Stomach (tissue), 9 donors: Measurements from ENCODE around the gene GRIP1. TPM values are rescaled to one million over a fixed set of nuclear protein-coding genes. Genes with fewer than 3 reads are reported as not detected.
A peak's percentile ranks its signal among the peaks of the same experiment; 100 is the strongest.

Experiments
- DNase-seq, 2 donors: peaks; one replicate each; pipeline versions ENCODE4 v3.0.0 to v3.0.0-alpha.2; 2013 to 2019
- H3K27ac ChIP-seq, 5 donors: fragments of 200-600 bp in 4 of 5; sonication (generic) in 4 of 5; one replicate each; pipeline ENCODE4 v1.5.1; 2013 to 2019; ENCODE audit warnings: mild to moderate bottlenecking in 1 of 5, moderate library complexity in 1 of 5
- H3K27me3 ChIP-seq, 3 donors: fragments of 200-600 bp; sonication (generic); one replicate each; pipeline ENCODE4 v1.5.1; 2017 to 2019; ENCODE audit warnings: mixed run types in 1 of 3
- H3K36me3 ChIP-seq, 4 donors: fragments of 200-600 bp; sonication (generic); 1 replicate in 3 of 4; 2 replicates in 1 of 4; pipeline ENCODE4 v1.5.1; 2016 to 2019
- H3K4me1 ChIP-seq, 4 donors: fragments of 200-600 bp; sonication (generic); one replicate each; pipeline ENCODE4 v1.5.1; 2016 to 2019
- H3K4me3 ChIP-seq, 4 donors: fragments of 200-600 bp; sonication (generic) in 3 of 4; one replicate each; pipeline ENCODE4 v1.5.1; 2016 to 2019; ENCODE audit warnings: mild to moderate bottlenecking in 1 of 4
- H3K9me3 ChIP-seq, 4 donors: fragments of 200-600 bp; sonication (generic); one replicate each; pipeline ENCODE4 v1.5.1; 2016 to 2019
- CTCF ChIP-seq, 7 experiments: fragments of 450-650 bp in 4 of 7; fragments of 200-600 bp in 3 of 7; sonication (generic) in 3 of 7; IDR thresholded peaks; one replicate each; pipeline ENCODE4 v1.5.1; 2016 to 2019; ENCODE audit warnings: antibody characterized with exemption in 7 of 7, control low read depth in 2 of 7, mild to moderate bottlenecking in 1 of 7
- EP300 ChIP-seq: sonication (generic); formaldehyde crosslinking; IDR thresholded peaks from one replicate; pipeline ENCODE4 v1.6.1; 2017; ENCODE audit warnings: antibody characterized with exemption
- POLR2A ChIP-seq, 4 donors: fragments of 450-650 bp; IDR thresholded peaks; one replicate each; pipeline ENCODE4 v1.6.1; 2016; ENCODE audit warnings: antibody characterized with exemption in 4 of 4, control low read depth in 2 of 4, mild to moderate bottlenecking in 1 of 4, moderate library complexity in 1 of 4
- POLR2AphosphoS5 ChIP-seq, 3 donors: sonication (generic); formaldehyde crosslinking; IDR thresholded peaks; one replicate each; pipeline ENCODE4 v1.6.1; 2016; ENCODE audit warnings: antibody characterized with exemption in 3 of 3
- WGBS, 5 donors: extraction: QIAGEN DNeasy Blood & Tissue Kit in 3 of 5; methylation state at CpG; one replicate each; pipeline versions ENCODE4 v1.1.5 to v1.1.7; 2013 to 2018; 5-methylcytosine and 5-hydroxymethylcytosine counted together
- intact Hi-C: fragments of 100-400 bp; cut with DNase I; formaldehyde crosslinking; loops from one replicate; pipeline ENCODE4 v1.15.1; 2023; ENCODE audit warnings: low total_unique reads
- polyA plus RNA-seq, 3 donors: library from polyadenylated mRNA; stranded (reverse); fragments of 200-250 nt; gene quantifications; one replicate each; pipeline ENCODE4 v1.2.3, GENCODE V29; 2013
- total RNA-seq, 5 donors: library from RNA; depleted of rRNA; stranded (reverse); fragments of >200 nt; gene quantifications; one replicate each; pipeline versions ENCODE4 v1.1.0 to v1.2.3, GENCODE V29; 2014 to 2016
- donor health status: healthy with polysubstance abuse.
- donor health status: Bipolar disorder and iron deficiency.
- donor health status: healthy.

The GRIP1 gene
- total and polyA plus RNA-seq, 8 donors: 0.31 to 8.8 (median 4.4) TPM; not detected in 1

GRCh38 chr12:66314278-66314677 is 364.6 kb downstream of the GRIP1 start:
- Histone ChIP-seq H3K4me3 (no peak overlapping the region), H3K4me1 (no peaks in the 10 kb centered on the region), H3K27me3 (no peaks in the 10 kb centered on the region), H3K27ac (no peak overlapping the region), H3K36me3 (peaks cover 0 to 50% (median 40%) of the 10 kb centered on the region in 4 donors), H3K9me3 (no peaks in the 10 kb centered on the region)
- no peak for TF ChIP-seq POLR2A (IDR thresholded peaks at IDR 0.05)
- TF ChIP-seq EP300: no peak
- TF ChIP-seq POLR2AphosphoS5 (IDR thresholded peaks at IDR 0.05): no peak
- no peak for TF ChIP-seq CTCF (IDR thresholded peaks at IDR 0.05)
- DNase-seq: no peak
- intact Hi-C loops: no loop called here

- TF ChIP-seq CTCF (IDR thresholded peaks at IDR 0.05) (no peak), POLR2AphosphoS5 (IDR thresholded peaks at IDR 0.05) (no peak)
- 55 to 74% (median 63%) methylated on average over 1 of the region's 1 CpG for WGBS, 5 donors
- no peak overlapping the region for H3K4me3 ChIP-seq
- H3K36me3 ChIP-seq: peaks cover 0 to 53% (median 40%) of the 10 kb centered on the region in 4 donors
- H3K27me3 ChIP-seq: no peaks in the 10 kb centered on the region
- H3K9me3 ChIP-seq: no peaks in the 10 kb centered on the region
- H3K27ac ChIP-seq: no peak overlapping the region
- no peak for DNase-seq
- intact Hi-C loops: no loop called here
- H3K4me1 ChIP-seq: no peaks in the 10 kb centered on the region
Observed at GRCh38 chr12:66312189-66312588, 366.7 kb downstream of the GRIP1 start.

- intact Hi-C loops: no loop called here
- Histone ChIP-seq H3K27ac (no peak overlapping the region), H3K4me1 (peaks cover 0 to 14% (median 2%) of the 10 kb centered on the region in 4 donors), H3K36me3 (peaks cover 0 to 51% (median 37%) of the 10 kb centered on the region in 4 donors), H3K4me3 (no peak overlapping the region), H3K9me3 (no peaks in the 10 kb centered on the region), H3K27me3 (no peaks in the 10 kb centered on the region)
- 95 to 100% (median 98%) methylated on average over 1 of the region's 1 CpG for WGBS, 5 donors
- no peak for TF ChIP-seq POLR2AphosphoS5 (IDR thresholded peaks at IDR 0.05)
- no peak for TF ChIP-seq POLR2A (IDR thresholded peaks at IDR 0.05)
- no peak for TF ChIP-seq EP300
- no peak for TF ChIP-seq CTCF (IDR thresholded peaks at IDR 0.05)
- DNase-seq: no peak
Observed at GRCh38 chr12:66309606-66310005, 369.3 kb downstream of the GRIP1 start.

- 35 to 54% (median 48%) methylated on average over 6 of the region's 6 CpGs for WGBS, 5 donors
- Histone ChIP-seq H3K27me3 (peaks cover 0 to 3% (median 0%) of the 10 kb centered on the region in 3 donors), H3K9me3 (no peaks in the 10 kb centered on the region), H3K4me3 (peak overlapping the region in 1 of 4 donors; percentile 74), H3K4me1 (peaks cover 0 to 41% (median 18%) of the 10 kb centered on the region in 4 donors), H3K36me3 (peaks cover 0 to 29% (median 12%) of the 10 kb centered on the region in 4 donors), H3K27ac (peak overlapping the region in 3 of 5 donors; percentile 89 to 92 (median 90))
- no peak for DNase-seq
- TF ChIP-seq CTCF (IDR thresholded peaks at IDR 0.05) (no peak), POLR2A (IDR thresholded peaks at IDR 0.05) (no peak), EP300 (no peak), POLR2AphosphoS5 (IDR thresholded peaks at IDR 0.05) (no peak)
- intact Hi-C loops: no loop called here
Observed at GRCh38 chr12:66304296-66304900, 374.5 kb downstream of the GRIP1 start.
